ENCODE results near the gene ARL3. TPM values are rescaled to one million over a fixed set of nuclear protein-coding genes. Genes with fewer than 3 reads are reported as not detected.
A peak's percentile ranks its signal among the peaks of the same experiment; 100 is the strongest.

Gene ARL3
- total and polyA plus RNA-seq, 2 of the 4 experiments (the other 2 are of a cell fraction), result 5.0 to 14.3 TPM

DNA sequence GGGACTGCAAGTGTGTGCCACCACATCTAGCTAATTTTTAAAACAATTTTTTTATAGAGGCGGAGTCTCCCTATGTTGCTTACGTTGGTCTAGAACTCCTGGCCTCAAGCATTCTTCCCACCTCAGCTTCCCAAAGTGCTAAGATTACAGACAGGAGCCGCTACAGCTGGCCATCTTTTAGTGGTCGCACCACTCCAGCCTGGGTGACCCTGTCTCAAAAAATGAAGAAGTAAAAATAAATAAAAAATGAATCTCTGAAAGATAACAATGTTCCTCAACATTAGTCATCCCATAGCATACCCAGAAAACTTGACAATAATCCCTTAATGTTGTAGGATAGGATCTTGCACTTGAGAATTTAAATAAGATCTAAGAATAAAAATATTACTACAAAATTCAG is 47.8 kb upstream of the ARL3 start:
- Histone ChIP-seq H2AK9ac (replicated peaks; ENCODE audit: low read depth, low read length, poor library complexity) (no peak overlapping the region), H3K36me3 (ENCODE audit: control insufficient read depth, insufficient read depth, low read length) (peaks cover 5% of the 10 kb centered on the region), H4K20me1 (ENCODE audit: insufficient read depth, low read length) (peaks cover 63% of the 10 kb centered on the region), H3K23ac (ENCODE audit: low read depth, low read length) (no peak overlapping the region), H3K56ac (ENCODE audit: extremely low read depth, insufficient read depth, low read length) (no peak overlapping the region), H3K79me1 (ENCODE audit: low read depth in 1 of 2, low read length in 2 of 2) (peaks cover 34 to 63% of the 10 kb centered on the region in 2 experiments), H4K8ac (ENCODE audit: low read depth in 2 of 2, low read length in 2 of 2) (no peak overlapping the region), H3K27me3 (ENCODE audit: control insufficient read depth, insufficient read depth, low read length) (no peaks in the 10 kb centered on the region), H2AK5ac (ENCODE audit: low read depth, low read length) (no peak overlapping the region), H3K4me2 (ENCODE audit: low read depth, low read length) (no peak overlapping the region), H2BK120ac (ENCODE audit: low read depth, low read length) (no peak overlapping the region), H3K18ac (ENCODE audit: low read depth, low read length) (no peak overlapping the region), H3K27ac (ENCODE audit: insufficient read depth, low read length) (no peak overlapping the region), H4K5ac (ENCODE audit: low read depth, low read length) (no peak overlapping the region), H3K9me1 (ENCODE audit: insufficient read depth, low read length) (peaks cover 12% of the 10 kb centered on the region; the same call in 1 of the 2 replicates), H2BK15ac (ENCODE audit: low read depth, low read length) (no peak overlapping the region), H3K4ac (ENCODE audit: low read depth, low read length) (no peak overlapping the region), H2BK5ac (ENCODE audit: low read depth, low read length, poor library complexity, severe bottlenecking) (no peak overlapping the region), H3K4me1 (ENCODE audit: control insufficient read depth, insufficient read depth, low read length) (peaks cover 9% of the 10 kb centered on the region; the same call in 1 of the 2 replicates), H2BK20ac (ENCODE audit: low read depth, low read length) (no peak overlapping the region), H3K4me3 (ENCODE audit: insufficient read depth, low read depth, low read length) (no peak overlapping the region), H3K9me3 (ENCODE audit: control insufficient read depth, insufficient read depth, low read length) (no peaks in the 10 kb centered on the region), H3K9ac (ENCODE audit: low read depth, low read length) (no peak overlapping the region), H3K14ac (replicated peaks; ENCODE audit: low read depth, low read length) (no peak overlapping the region), H4K91ac (ENCODE audit: insufficient read depth, low read depth, low read length) (no peak overlapping the region), H2AFZ (replicated peaks; ENCODE audit: low read length, poor library complexity) (no peak overlapping the region)
- ChIA-PET CTCF (no interaction called here), POLR2A (ENCODE audit: unreplicated experiment) (no interaction called here)
- TF ChIP-seq, protein P1, sequence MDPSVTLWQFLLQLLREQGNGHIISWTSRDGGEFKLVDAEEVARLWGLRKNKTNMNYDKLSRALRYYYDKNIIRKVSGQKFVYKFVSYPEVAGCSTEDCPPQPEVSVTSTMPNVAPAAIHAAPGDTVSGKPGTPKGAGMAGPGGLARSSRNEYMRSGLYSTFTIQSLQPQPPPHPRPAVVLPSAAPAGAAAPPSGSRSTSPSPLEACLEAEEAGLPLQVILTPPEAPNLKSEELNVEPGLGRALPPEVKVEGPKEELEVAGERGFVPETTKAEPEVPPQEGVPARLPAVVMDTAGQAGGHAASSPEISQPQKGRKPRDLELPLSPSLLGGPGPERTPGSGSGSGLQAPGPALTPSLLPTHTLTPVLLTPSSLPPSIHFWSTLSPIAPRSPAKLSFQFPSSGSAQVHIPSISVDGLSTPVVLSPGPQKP (IDR thresholded peaks at IDR 0.05; ENCODE audit: borderline replicate concordance, low read depth, low read length), result no peak
- TF ChIP-seq CEBPB (IDR thresholded peaks at IDR 0.05; ENCODE audit: low read depth, low read length), result no peak
- no peak for TF ChIP-seq RAD21 (IDR thresholded peaks at IDR 0.05; ENCODE audit: low read length)
- no peak for TF ChIP-seq FOS (IDR thresholded peaks at IDR 0.05; ENCODE audit: low read depth, low read length)
- TF ChIP-seq MXI1 (IDR thresholded peaks at IDR 0.05; ENCODE audit: borderline replicate concordance, low read depth, low read length), result no peak
- no peak for TF ChIP-seq NFE2L2 (IDR thresholded peaks at IDR 0.05; ENCODE audit: low read depth, low read length)
- TF ChIP-seq CTCF (conservative IDR thresholded peaks at IDR 0.05; ENCODE audit: low read depth, low read length), result no peak
- no peak for TF ChIP-seq CHD1 (IDR thresholded peaks at IDR 0.05; ENCODE audit: low read depth, low read length)
- TF ChIP-seq BHLHE40 (IDR thresholded peaks at IDR 0.05; ENCODE audit: low read depth, low read length), result no peak
- TF ChIP-seq SMC3 (IDR thresholded peaks at IDR 0.05; ENCODE audit: low read depth, low read length), result no peak
- TF ChIP-seq RFX5 (IDR thresholded peaks at IDR 0.05; ENCODE audit: low read depth, low read length), result no peak
- no peak for TF ChIP-seq MAZ (IDR thresholded peaks at IDR 0.05; ENCODE audit: borderline replicate concordance, low read depth, low read length)
- TF ChIP-seq RCOR1 (IDR thresholded peaks at IDR 0.05; ENCODE audit: insufficient replicate concordance, low read length), result no peak
- TF ChIP-seq MAFK (IDR thresholded peaks at IDR 0.05; ENCODE audit: low read depth, low read length), result no peak
- dilution Hi-C loops (cut with HindIII; ENCODE audit: low sequenced_read_pairs, unreplicated experiment), result no loop called here
- intact Hi-C loops (cut with micrococcal nuclease), result no loop called here
- peak; percentile 32; the same call in 1 of the 2 replicates for ATAC-seq (ENCODE audit: low read depth)
- 100% methylated on average over 1 of the region's 4 CpGs; no CpG with 5 or more reads in 1 of the 2 experiments for whole genome bisulfite sequencing, 2 experiments (ENCODE audit: extremely low coverage in 2 of 2, insufficient read length in 1 of 2)
- peak; percentile 54 for DNase-seq
- no TSS peak for BruUV-seq (replicated peaks)
- in situ Hi-C loops (cut with MboI; ENCODE audit: low sequenced_read_pairs), result no loop called here

All from IMR-90 (cell line).